Ishikawa (cell line): ENCODE measurements around the gene LIG3.

ENCODE experiments used
- CEBPB ChIP-seq: IDR thresholded peaks from 2 replicates; pipeline ENCODE4 v1.6.1; 2012
- EGR1 ChIP-seq: IDR thresholded peaks from 2 replicates; pipeline ENCODE4 v1.6.1; 2012
- EP300 ChIP-seq: IDR thresholded peaks from 2 replicates; pipeline ENCODE4 v1.6.1; 2012; ENCODE audit warnings: borderline replicate concordance
- MAX ChIP-seq: IDR thresholded peaks from 2 replicates; pipeline ENCODE4 v1.6.1; 2012
- RAD21 ChIP-seq: IDR thresholded peaks from 2 replicates; pipeline ENCODE4 v1.6.1; 2012; ENCODE audit warnings: low read depth
- REST ChIP-seq: IDR thresholded peaks from 2 replicates; pipeline ENCODE4 v1.6.1; 2012; ENCODE audit warnings: low read depth, mild to moderate bottlenecking
- YY1 ChIP-seq: IDR thresholded peaks from 2 replicates; pipeline ENCODE4 v1.6.1; 2012; ENCODE audit warnings: low read depth

GRCh38 chr17:35046245-35046644, 65.9 kb downstream of the LIG3 start:
- TF ChIP-seq YY1 (no peak), REST (no peak), MAX (no peak), EP300 (no peak), RAD21 (no peak), EGR1 (no peak), CEBPB (no peak)
